Erythroblast (primary cell): ENCODE measurements around the gene SALL3.

Experiments
- GATA1 ChIP-seq: IDR thresholded peaks from 2 replicates; pipeline ENCODE4 v1.6.1; 2011; ENCODE audit warnings: low read depth, mild to moderate bottlenecking, control low read depth, low read length, moderate library complexity
- POLR2A ChIP-seq: IDR thresholded peaks from 2 replicates; pipeline ENCODE4 v1.6.1; 2011; ENCODE audit warnings: mild to moderate bottlenecking, low read length

DNA sequence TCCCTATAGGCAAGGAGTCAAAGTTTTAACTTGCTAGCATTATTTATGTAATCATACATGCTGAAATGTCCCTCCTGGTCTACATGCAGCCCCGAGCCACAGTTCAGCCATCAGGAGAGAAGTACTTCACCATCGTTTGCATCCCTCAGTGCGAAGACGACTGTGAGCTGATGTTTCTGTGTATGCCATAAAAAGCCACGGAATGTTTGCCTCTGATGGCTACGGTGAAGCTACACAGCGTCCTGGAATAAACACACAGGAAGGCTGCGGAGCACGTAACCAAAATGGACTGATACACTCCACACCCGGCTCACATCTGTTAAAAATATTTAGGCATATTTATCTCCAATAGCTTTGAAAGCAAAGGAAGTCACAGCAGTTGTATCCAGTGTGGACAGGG, 4.3 kb upstream of the SALL3 start:
- TF ChIP-seq POLR2A: no peak
- TF ChIP-seq GATA1: no peak
